ENCODE measurements around the gene CRB1.

Gene CRB1

GRCh38 chr1:197304638-197305200, 36.7 kb downstream of the CRB1 start:
- no peak for FAIRE-seq

- FAIRE-seq = no peak
Measured at GRCh38 chr1:197305925-197306324, 37.9 kb downstream of the CRB1 start.

- no peak for FAIRE-seq
Measured at GRCh38 chr1:197306381-197307062, 38.5 kb downstream of the CRB1 start.

- FAIRE-seq = peak; percentile 37
Measured at GRCh38 chr1:197307136-197307535, 39.1 kb downstream of the CRB1 start.

GRCh38 chr1:197307551-197307950, 39.5 kb downstream of the CRB1 start:
- FAIRE-seq = no peak

GRCh38 chr1:197311081-197311480, 43.0 kb downstream of the CRB1 start:
- no peak for FAIRE-seq

- FAIRE-seq = no peak
Measured at GRCh38 chr1:197312163-197312562, 44.1 kb downstream of the CRB1 start.

- no peak for FAIRE-seq
Measured at GRCh38 chr1:197313713-197314112, 45.7 kb downstream of the CRB1 start.

GRCh38 chr1:197314682-197315081, 46.6 kb downstream of the CRB1 start:
- no peak for FAIRE-seq

GRCh38 chr1:197319631-197320030, 51.6 kb downstream of the CRB1 start:
- no peak for FAIRE-seq

- no peak for FAIRE-seq
Measured at GRCh38 chr1:197320991-197321531, 53.0 kb downstream of the CRB1 start.

GRCh38 chr1:197321811-197322210, 53.8 kb downstream of the CRB1 start:
- FAIRE-seq = no peak

- peak; percentile 96 for FAIRE-seq
Measured at GRCh38 chr1:197327776-197328364, 59.8 kb downstream of the CRB1 start.

- no peak for FAIRE-seq
Measured at GRCh38 chr1:197330213-197330612, 62.2 kb downstream of the CRB1 start.

- peak; percentile 48 for FAIRE-seq
Measured at GRCh38 chr1:197331565-197331964, 63.5 kb downstream of the CRB1 start.

- no peak for FAIRE-seq
Measured at GRCh38 chr1:197333041-197333440, 65.0 kb downstream of the CRB1 start.

GRCh38 chr1:197336571-197336970, 68.5 kb downstream of the CRB1 start:
- FAIRE-seq = no peak

GRCh38 chr1:197339106-197340060, 71.3 kb downstream of the CRB1 start:
- FAIRE-seq = no peak

GRCh38 chr1:197341626-197342025, 73.6 kb downstream of the CRB1 start:
- no peak for FAIRE-seq

- no peak for FAIRE-seq
Measured at GRCh38 chr1:197342044-197342565, 74.1 kb downstream of the CRB1 start.

GRCh38 chr1:197342669-197343068, 74.6 kb downstream of the CRB1 start:
- FAIRE-seq = no peak

GRCh38 chr1:197343663-197344273, 75.7 kb downstream of the CRB1 start:
- FAIRE-seq = no peak

Measured in TTC549 (cell line).